Activated CD4-positive, alpha-beta T cell treated with anti-CD3 and anti-CD28 coated beads, Interleukin-2, amount 10 ng/mL, durations not matched to agents 24 days and 14 days (primary cell): ENCODE results near the gene TOX3. TPM values are rescaled to one million over a fixed set of nuclear protein-coding genes. Genes with fewer than 3 reads are reported as not detected.

Experiments
- DNase-seq: peaks from one replicate; pipeline ENCODE4 v3.0.0; 2022
- H3K27ac Mint-ChIP-seq: one replicate; pipeline ENCODE4 v1.8.0; 2022; ENCODE audit warnings: mild to moderate bottlenecking, mixed read lengths
- H3K27me3 Mint-ChIP-seq: one replicate; pipeline ENCODE4 v1.8.0; 2022; ENCODE audit warnings: mixed read lengths
- H3K36me3 Mint-ChIP-seq: one replicate; pipeline ENCODE4 v1.8.0; 2022; ENCODE audit warnings: low read depth, mild to moderate bottlenecking, mixed read lengths
- H3K4me1 Mint-ChIP-seq: one replicate; pipeline ENCODE4 v1.8.0; 2021; ENCODE audit warnings: mixed read lengths
- H3K4me3 Mint-ChIP-seq: one replicate; pipeline ENCODE4 v1.8.0; 2022; ENCODE audit warnings: mild to moderate bottlenecking, moderate library complexity, mixed read lengths
- H3K9me3 Mint-ChIP-seq: one replicate; pipeline ENCODE4 v1.8.0; 2021; ENCODE audit warnings: mixed read lengths
- intact Hi-C: fragments of 100-400 bp; cut with micrococcal nuclease; formaldehyde crosslinking; loops from one replicate; pipeline ENCODE4 v1.15.1; 2023
- total RNA-seq: library from RNA; stranded (reverse); gene quantifications from 2 replicates; pipeline ENCODE4 v1.2.3, GENCODE V29; 2022

TOX3 gene
- total RNA-seq, 1 donor from 2014 or later, result not detected

DNA sequence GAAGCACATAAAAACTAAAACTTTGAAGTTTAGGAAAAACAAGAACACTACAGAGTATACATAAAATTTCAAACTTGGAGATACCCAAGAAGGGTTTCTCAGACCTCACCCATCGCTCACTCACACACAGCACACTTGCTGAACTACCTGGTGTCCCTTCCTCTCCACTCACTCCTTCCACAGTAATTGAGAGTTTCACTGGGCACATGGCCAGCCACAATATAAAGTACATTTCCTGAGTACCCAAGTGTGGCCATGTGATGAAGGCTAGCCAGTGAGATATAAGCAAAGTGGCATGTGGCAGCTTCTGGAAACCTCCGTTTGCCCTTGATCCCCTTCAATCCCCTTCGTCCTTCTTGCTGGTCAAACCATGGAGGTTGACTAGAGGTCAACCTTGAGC, 11.9 kb downstream of the TOX3 start:
- no peak for DNase-seq
- Mint-ChIP-seq H3K36me3 (no peaks in the 10 kb centered on the region), H3K27me3 (no peaks in the 10 kb centered on the region), H3K4me3 (no peak overlapping the region), H3K27ac (no peak overlapping the region), H3K4me1 (no peaks in the 10 kb centered on the region), H3K9me3 (no peaks in the 10 kb centered on the region)
- intact Hi-C loops, result no loop called here

DNA sequence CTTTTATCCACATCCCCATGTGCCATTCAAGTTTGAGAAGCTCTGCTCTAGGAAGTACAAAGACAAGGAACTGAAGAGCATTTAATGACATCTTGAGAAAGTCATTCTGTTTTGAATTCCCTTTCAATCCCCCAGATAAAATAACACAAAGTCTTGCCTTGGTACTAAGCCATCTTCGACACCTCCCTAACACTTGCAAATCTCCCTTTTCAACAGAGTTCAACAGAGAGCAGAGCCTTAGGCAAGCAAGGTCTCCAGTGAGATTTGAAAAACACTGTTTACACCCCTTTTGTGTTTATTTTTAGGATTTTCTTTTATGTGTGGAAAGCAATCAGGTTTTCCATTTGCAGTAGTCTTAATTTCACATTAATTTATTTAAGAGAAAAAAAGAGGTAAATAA, 13.6 kb downstream of the TOX3 start:
- Mint-ChIP-seq H3K27me3 (no peaks in the 10 kb centered on the region), H3K4me3 (no peak overlapping the region), H3K36me3 (no peaks in the 10 kb centered on the region), H3K9me3 (no peaks in the 10 kb centered on the region), H3K27ac (no peak overlapping the region), H3K4me1 (no peaks in the 10 kb centered on the region)
- DNase-seq, result no peak
- intact Hi-C loops, result no loop called here

DNA sequence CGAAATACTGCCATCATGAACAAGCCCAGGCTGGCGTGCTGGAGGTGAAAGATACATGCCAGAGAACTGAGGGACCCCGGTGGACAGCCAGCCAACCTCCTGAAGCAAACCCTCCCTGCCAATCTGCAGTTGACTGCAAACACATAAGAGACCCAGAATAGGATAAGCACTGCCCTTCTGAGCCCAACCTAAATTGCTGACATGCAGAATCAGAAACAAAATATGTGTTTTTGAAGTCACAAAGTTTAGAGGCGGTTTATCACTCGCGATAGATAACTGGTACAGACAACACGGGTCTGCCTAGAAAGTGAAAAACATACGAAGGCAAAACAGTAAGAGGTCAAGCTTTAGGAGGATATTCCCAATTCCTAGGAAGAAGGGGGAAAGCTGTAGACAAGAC, 14.6 kb downstream of the TOX3 start:
- H3K27me3 Mint-ChIP-seq, result no peaks in the 10 kb centered on the region
- no peak overlapping the region for H3K4me3 Mint-ChIP-seq
- H3K27ac Mint-ChIP-seq, result no peak overlapping the region
- no peak for DNase-seq
- intact Hi-C loops, result no loop called here
- no peaks in the 10 kb centered on the region for H3K36me3 Mint-ChIP-seq
- H3K9me3 Mint-ChIP-seq, result no peaks in the 10 kb centered on the region
- no peaks in the 10 kb centered on the region for H3K4me1 Mint-ChIP-seq

GRCh38 chr16:52529226-52529625, 17.7 kb downstream of the TOX3 start:
- H3K4me3 Mint-ChIP-seq, result no peak overlapping the region
- no peaks in the 10 kb centered on the region for H3K4me1 Mint-ChIP-seq
- DNase-seq, result no peak
- no peaks in the 10 kb centered on the region for H3K27me3 Mint-ChIP-seq
- H3K9me3 Mint-ChIP-seq, result no peaks in the 10 kb centered on the region
- H3K36me3 Mint-ChIP-seq, result no peaks in the 10 kb centered on the region
- H3K27ac Mint-ChIP-seq, result no peak overlapping the region
- intact Hi-C loops, result no loop called here

DNA sequence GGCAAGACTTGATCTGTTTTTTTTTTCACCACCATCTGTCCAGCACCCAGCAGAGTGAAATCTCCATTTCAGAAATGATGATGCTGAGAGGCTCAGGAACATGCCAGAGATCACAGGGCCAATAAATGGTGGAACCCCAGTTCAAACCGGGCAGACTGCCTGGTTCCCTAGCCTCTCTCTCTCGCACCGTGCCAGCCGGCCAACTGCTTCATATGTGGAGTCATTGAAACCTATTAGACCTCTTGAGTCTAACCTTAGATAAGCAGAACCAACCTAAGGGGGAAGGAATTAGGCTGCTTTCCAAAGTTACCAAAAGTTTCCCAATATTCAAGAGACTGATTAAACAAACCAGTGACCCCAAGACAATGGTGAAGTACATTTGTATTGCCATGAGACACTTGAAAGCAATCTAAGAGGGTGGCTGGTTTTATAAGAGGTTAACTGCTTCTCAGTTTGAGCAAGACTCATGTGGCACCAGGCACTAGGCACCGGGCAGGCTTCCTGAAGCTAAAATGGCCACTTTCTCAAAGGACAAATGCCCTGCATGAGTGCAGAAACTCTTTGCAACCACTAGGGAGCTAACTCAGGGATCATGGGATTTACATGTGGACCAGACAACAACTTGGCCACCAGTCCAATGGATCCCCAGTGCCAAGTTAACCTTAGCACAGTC, 18.4 kb downstream of the TOX3 start:
- no peaks in the 10 kb centered on the region for H3K4me1 Mint-ChIP-seq
- DNase-seq, result no peak
- no peaks in the 10 kb centered on the region for H3K36me3 Mint-ChIP-seq
- no peak overlapping the region for H3K4me3 Mint-ChIP-seq
- no peaks in the 10 kb centered on the region for H3K27me3 Mint-ChIP-seq
- H3K27ac Mint-ChIP-seq, result no peak overlapping the region
- intact Hi-C loops, result no loop called here
- H3K9me3 Mint-ChIP-seq, result no peaks in the 10 kb centered on the region

DNA sequence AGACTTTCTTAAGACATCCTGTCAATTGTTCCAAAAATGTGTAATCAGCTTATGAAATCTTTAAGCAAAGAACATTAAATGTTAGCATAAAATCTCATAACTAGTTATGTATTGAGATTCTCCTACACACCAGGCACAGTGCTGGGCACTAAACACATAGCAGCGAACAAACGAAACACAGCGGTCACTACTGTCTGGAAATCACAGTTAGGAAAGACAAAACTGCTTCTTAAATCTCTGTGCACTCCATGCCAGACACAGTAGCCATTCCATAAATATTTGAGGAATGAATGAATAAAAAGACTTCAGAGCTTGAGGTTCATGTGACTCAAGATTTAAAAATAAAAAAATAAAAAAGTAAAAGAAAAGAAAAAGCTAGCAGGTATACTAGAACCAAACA, 20.1 kb downstream of the TOX3 start:
- Mint-ChIP-seq H3K36me3 (no peaks in the 10 kb centered on the region), H3K27me3 (no peaks in the 10 kb centered on the region), H3K4me1 (no peaks in the 10 kb centered on the region), H3K9me3 (peaks cover 4% of the 10 kb centered on the region), H3K27ac (no peak overlapping the region), H3K4me3 (no peak overlapping the region)
- no peak for DNase-seq
- intact Hi-C loops, result no loop called here

DNA sequence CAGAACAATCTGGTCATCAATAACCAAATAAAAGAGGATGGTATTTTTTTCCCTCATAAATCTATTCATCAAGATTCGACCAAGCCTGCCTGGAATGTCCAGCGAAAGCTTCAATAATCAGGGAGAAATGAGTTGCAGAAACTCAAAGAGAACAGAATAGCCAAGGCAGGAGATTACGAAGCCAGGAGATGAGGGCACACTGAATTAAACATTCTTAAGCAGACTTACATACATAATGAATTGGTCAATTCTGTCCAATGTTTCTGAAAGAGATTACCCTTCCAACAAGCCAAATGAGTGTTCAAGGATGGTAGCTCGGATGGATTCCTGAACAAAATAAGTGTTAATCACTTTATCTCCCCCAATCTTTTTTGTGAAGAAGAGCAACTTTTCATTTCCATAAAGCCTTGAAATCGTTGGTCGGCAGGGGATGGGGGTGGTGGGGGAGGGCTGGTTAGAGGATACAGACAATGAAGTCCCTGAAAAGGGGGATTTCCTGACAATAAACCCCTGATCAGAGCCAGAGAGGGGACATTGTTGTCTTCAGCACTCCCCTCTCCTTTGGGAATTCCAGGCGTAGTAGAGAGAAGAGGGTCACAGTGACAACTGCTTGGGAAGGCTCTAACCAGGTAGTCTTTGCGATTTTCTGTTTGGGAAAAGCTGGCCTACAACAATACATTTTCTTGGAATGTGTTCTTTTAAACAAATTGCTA, 20.7 kb downstream of the TOX3 start:
- H3K27me3 Mint-ChIP-seq, result no peaks in the 10 kb centered on the region
- peaks cover 4% of the 10 kb centered on the region for H3K9me3 Mint-ChIP-seq
- intact Hi-C loops, result no loop called here

DNA sequence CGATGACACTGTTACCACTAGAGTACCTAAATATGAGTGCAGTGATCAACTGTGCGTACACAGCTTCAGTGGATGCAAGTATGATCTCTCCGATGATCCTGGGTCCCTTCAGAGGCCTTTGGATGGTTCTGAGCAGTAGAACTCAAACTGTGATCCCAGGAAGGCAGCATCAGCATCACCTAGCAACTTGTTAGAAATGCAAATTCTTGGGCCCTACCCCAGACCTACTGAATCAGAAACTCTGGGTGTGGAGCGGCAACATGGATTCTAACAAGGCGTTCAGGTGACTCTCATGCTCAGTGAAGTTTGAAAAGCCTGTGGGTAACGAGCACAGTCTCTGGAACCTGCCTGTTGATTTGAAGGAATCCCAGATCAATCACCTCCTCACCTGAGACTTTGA, 25.4 kb downstream of the TOX3 start:
- intact Hi-C loops, result no loop called here
- no peak for DNase-seq
- Mint-ChIP-seq H3K27ac (no peak overlapping the region), H3K4me3 (no peak overlapping the region), H3K4me1 (no peaks in the 10 kb centered on the region), H3K27me3 (no peaks in the 10 kb centered on the region), H3K9me3 (peaks cover 4% of the 10 kb centered on the region), H3K36me3 (no peaks in the 10 kb centered on the region)

More for the DNA sequence above, 20.7 kb downstream of the TOX3 start:
- Mint-ChIP-seq H3K4me3 (no peak overlapping the region), H3K4me1 (no peaks in the 10 kb centered on the region), H3K36me3 (no peaks in the 10 kb centered on the region), H3K27ac (no peak overlapping the region)
- DNase-seq, result no peak

GRCh38 chr16:52518884-52519283, 28.1 kb downstream of the TOX3 start:
- no peak for DNase-seq
- Mint-ChIP-seq H3K4me3 (no peak overlapping the region), H3K27ac (no peak overlapping the region), H3K36me3 (no peaks in the 10 kb centered on the region), H3K9me3 (peaks cover 4% of the 10 kb centered on the region), H3K27me3 (no peaks in the 10 kb centered on the region), H3K4me1 (no peaks in the 10 kb centered on the region)
- intact Hi-C loops, result no loop called here

DNA sequence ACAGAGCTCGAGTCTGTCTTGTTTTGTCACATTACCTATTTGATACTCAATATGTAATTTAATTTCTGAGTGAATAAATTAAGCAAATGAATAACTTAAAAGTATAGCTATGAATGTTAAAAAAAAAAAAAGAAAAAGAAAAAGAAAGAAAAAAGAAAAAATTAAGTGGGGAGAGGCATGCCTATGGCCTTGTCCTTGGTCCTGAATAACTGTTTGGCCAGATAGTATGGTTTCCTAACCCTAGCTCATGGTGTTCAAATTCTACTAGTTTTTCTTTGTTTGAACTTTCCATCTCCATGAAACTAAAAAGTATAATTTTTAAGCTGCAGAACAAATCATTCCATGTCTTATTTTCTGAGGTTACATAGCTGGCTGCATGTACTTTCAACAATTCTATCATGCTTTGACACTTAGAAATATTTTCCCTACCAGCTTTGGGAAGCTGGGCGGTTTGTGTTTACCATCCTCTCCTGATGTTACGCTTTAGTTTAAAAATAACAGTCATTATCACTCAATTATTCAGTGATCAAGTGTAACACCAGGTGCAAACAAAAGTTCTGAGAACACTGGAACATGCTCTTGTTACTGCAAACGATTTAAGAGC, 31.8 kb downstream of the TOX3 start:
- H3K27me3 Mint-ChIP-seq, result no peaks in the 10 kb centered on the region
- no peak overlapping the region for H3K4me3 Mint-ChIP-seq
- intact Hi-C loops, result no loop called here
- H3K9me3 Mint-ChIP-seq, result peaks cover 4% of the 10 kb centered on the region
- H3K36me3 Mint-ChIP-seq, result no peaks in the 10 kb centered on the region
- no peak for DNase-seq
- H3K4me1 Mint-ChIP-seq, result no peaks in the 10 kb centered on the region
- H3K27ac Mint-ChIP-seq, result no peak overlapping the region

- Mint-ChIP-seq H3K4me1 (no peaks in the 10 kb centered on the region), H3K27me3 (no peaks in the 10 kb centered on the region), H3K27ac (no peak overlapping the region), H3K9me3 (peaks cover 4% of the 10 kb centered on the region), H3K36me3 (no peaks in the 10 kb centered on the region), H3K4me3 (no peak overlapping the region)
- DNase-seq, result no peak
- intact Hi-C loops, result no loop called here
Observed at GRCh38 chr16:52512297-52512987, 34.5 kb downstream of the TOX3 start.

DNA sequence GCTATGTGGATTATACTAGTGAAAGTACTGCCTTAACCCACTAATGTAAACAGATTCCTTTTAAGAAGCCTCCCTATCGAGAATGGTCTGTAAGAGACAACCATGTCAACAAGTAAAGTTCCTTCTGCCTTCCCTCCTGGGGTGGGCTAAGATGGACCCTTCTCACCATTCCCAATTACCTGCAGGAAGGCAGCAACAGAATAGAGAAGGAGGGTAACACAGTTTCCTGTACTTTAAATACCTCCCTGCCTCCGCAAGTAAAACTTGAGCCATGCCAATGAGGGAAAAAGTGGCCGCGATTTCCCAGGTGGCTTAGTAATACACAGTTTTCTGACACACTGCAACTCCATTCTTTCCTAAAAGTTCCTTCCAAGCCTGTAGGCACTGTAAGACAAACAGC, 45.2 kb downstream of the TOX3 start:
- intact Hi-C loops, result no loop called here
- no peak overlapping the region for H3K4me3 Mint-ChIP-seq
- DNase-seq, result no peak
- H3K9me3 Mint-ChIP-seq, result peaks cover 8% of the 10 kb centered on the region
- H3K27ac Mint-ChIP-seq, result no peak overlapping the region
- H3K4me1 Mint-ChIP-seq, result no peaks in the 10 kb centered on the region
- no peaks in the 10 kb centered on the region for H3K36me3 Mint-ChIP-seq
- no peaks in the 10 kb centered on the region for H3K27me3 Mint-ChIP-seq

DNA sequence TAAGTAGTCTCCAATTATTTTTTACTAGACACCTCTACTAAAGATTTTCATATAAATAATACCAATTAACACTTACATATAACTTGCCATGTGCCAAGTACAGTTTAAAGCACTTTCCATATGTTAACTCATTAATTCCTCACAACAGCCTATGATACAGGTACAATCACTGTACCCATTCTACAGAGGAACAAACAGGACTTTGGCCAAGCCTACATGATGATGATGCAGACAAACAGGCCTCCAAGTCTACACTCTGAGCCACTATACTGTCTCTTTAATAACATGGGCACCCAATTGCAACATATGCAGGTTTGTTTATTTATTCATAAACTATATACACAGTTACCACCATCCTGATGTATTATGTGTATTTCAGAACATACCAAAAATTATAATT, 46.0 kb downstream of the TOX3 start:
- DNase-seq, result no peak
- H3K27ac Mint-ChIP-seq, result no peak overlapping the region
- peaks cover 6% of the 10 kb centered on the region for H3K9me3 Mint-ChIP-seq
- no peaks in the 10 kb centered on the region for H3K4me1 Mint-ChIP-seq
- no peak overlapping the region for H3K4me3 Mint-ChIP-seq
- H3K27me3 Mint-ChIP-seq, result no peaks in the 10 kb centered on the region
- H3K36me3 Mint-ChIP-seq, result no peaks in the 10 kb centered on the region
- intact Hi-C loops, result no loop called here

GRCh38 chr16:52499060-52499440, 47.9 kb downstream of the TOX3 start:
- intact Hi-C loops, result no loop called here
- no peak for DNase-seq
- Mint-ChIP-seq H3K36me3 (no peaks in the 10 kb centered on the region), H3K4me3 (no peak overlapping the region), H3K27me3 (no peaks in the 10 kb centered on the region), H3K4me1 (no peaks in the 10 kb centered on the region), H3K27ac (no peak overlapping the region), H3K9me3 (no peaks in the 10 kb centered on the region)
